DMS53 treated with DMSO at 0.1 percent for 48 hours (cell line): Measurements from ENCODE around the gene SLC12A2.

Source experiments
- DNase-seq: peaks from one replicate; lab custom pipeline; 2025; ENCODE audit not compliant: unreplicated experiment; lab: John Stamatoyannopoulos, UW

The SLC12A2 gene

DNA sequence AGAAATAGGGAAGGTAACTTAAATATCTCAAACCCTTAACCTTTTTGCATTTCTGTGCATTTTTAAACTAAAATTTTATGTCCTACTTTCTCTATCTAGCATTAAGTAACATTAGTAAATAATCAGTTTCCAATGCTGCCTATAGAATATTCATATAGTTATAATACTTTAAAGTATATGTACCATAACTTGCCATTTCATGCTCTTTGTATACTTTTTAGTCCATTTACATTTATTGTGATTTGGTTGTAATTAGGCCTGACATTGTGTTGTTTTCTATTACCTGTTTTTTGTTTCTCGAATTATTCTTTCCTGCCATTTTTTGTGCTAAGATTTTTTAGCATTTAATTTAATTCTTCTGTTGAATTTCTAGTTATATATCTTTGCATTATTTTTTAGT is 13.7 kb downstream of the SLC12A2 start:
- no peak for DNase-seq

DNA sequence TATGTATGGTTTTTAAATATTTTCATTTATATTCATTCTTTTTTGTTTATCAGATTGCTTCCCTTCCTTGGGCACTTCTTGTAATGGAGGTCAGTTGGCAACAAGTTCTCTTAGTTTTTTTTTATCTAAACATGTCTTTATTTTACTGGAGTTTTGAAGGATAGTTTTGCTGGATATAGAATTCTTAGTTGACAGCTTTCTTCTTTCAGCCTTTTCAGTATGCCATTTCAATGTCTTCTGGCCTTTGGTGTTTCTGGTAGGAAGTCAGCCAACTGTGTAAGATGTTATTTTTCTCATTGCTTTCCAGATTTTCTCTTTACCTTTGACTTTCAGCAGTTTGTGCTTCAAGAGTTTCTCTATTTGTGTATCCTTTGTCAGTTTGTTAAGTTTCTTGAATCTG is 14.2 kb downstream of the SLC12A2 start:
- DNase-seq = no peak

DNA sequence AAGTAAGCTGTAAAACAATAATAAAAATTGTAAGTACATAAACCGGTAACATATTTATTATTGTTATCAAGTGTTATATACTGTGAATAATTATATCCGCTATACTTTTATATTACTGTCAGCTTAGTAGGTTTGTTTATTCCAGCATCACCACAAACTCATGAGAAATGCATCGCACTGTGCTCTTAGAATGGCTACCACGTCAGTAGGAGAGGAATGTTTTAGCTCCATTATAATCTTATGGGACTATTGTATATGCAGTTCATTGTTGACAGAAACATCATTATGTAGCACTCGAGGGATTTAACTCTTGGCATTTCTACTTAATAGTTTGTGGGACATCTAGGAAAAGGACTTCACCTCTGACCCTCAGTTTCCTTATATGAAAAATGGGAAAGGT is 16.4 kb downstream of the SLC12A2 start:
- DNase-seq = no peak

DNA sequence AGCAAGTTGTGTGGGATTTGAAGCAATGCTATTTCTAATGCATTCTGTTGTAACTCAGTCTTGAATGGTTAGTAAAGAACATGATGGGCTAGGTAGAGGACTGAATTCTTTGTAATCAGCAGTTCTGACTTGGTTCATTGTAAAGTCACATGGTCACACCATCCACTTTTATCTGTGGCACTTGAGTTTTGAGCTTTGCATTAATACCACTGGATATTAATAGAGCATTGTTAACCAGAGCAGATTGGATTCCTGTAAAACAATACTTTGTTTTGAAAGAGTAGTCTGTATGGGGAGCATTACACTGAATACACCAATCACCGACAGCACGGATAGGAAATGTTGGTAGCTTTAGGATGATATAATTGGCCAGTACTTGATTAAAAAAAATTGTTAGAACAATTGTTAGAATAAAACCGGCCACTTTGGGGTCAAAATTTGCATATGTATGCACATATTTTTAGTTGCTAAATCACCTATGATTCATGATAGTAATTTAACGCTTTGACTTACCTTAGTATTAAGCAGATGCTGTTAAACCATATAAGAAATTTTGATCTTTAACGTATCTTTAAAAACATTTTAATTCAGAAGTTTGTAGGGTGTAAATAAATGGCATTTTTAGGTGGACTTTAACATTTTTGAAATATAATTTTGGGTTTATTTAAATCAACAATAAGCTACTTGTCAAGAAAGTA is 17.4 kb downstream of the SLC12A2 start:
- no peak for DNase-seq

DNA sequence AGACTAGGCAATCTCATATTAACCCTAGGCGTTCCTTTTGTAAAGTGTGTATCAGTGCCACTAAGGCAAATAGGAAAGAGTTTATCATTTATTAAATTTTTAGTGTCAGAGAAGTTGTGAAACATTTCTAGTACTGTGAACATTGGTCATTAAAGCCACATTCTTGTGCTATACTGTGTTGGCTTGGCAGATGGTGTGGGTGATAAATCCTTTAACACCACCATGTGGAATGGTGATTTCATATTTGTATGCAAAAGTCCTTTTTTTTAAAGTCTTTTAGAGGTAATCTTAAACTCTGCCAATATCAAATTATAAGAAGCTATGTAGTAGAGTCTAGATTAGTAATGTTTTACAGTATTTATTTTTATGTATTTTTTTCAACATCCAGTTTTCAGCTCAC is 18.1 kb downstream of the SLC12A2 start:
- DNase-seq = no peak

DNA sequence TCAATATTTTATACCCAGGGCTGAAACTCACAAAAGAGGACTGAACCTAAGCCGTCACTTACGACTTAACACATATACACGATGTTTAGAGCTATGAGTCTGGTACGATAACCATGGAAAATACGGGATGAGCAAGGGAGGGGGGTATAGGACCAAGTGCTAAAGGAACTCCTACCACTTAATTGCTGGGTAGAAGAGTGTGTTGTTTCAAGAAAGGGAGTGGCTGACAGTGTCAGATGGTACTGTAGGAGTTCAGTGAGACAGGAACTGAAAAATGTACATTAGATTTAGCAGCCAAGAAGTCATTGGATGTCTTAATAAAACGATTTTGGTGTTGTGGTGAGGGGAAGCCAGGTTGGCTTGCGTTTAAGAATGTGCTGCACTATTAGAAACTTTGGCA is 21.6 kb downstream of the SLC12A2 start:
- no peak for DNase-seq

DNA sequence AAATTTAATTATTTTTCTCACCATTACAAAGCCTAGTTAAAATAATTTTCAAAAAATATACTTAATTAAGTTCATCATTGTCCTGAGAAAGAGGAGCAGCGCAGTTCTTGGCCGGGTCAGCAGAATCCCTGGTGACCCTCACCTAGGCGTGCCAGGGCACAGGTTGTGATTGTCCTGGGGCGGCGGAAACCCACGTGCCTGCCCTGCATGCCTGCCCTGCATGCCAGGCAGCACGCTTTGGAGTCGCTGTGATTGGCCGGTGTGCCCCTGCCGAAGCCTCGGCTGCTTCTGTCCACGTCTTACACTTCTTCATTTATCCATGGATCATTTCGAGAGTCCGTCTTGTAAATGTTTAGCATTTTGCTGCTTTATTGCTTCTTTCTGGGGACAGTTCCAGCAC is 25.6 kb downstream of the SLC12A2 start:
- no peak for DNase-seq

DNA sequence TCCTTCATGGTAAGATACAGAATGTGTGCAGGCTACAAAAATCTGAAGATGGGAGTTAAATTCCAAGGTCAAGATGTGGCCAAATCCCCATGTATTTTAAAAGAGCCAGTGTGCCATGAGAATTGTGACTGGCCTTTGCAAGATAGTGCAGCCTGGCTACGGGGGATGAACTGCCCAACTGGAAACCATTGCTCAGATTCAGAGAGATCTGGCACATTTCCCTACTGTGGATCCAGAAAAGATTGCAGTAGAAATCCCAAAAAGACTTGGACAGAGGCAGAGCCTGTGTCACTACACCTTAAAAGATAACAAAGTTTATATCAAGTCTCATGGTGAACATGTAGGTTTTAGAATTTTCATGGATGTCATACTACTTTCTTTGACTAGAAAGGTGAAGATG is 26.2 kb downstream of the SLC12A2 start:
- no peak for DNase-seq

DNA sequence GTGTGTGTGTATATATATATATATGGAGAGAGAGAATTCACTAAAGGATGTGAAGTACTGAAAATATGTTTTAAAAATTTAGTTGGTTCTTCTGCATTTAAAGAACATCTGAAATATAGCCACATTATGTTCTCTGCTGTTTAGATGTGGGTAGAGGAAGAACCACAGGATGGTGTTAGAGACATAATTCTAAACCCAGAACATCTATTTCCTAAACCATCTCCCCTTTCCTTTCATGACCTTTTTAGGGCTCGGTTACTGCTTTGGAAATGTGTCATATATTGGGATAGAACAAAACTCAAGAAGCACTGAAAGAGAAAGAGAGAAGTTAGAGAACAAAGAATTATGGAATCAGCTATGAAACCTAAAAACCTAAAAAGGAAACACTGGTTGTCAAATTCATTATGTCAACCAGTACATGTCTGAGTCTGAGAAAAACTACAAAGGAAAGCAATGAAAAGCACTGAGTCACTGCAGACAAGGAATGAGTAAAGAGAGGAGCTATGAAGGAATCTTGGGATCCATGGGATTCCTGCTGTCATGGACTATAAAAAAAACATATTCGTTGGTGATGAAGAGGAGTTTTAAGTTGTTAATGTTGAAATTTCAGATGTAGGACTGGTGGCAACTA is 28.4 kb downstream of the SLC12A2 start:
- DNase-seq = no peak

DNA sequence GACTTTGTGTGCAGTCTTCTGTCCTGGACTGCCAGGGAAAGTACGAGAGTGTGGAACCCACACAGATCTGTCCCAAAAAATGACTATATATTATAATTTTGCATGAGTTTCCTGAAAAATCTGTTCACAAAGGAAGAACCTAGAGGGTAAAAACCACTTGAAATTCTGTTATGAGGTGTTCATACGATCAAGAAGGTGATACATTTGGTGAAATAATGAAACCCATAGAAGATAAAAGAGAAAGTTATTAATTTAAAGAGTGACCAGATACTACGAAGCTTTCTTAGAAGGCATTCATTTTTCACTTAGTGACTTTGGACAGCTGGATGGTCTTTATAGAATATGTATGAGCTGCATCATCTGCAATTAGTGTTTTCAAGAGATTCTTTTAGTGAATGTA is 32.9 kb downstream of the SLC12A2 start:
- DNase-seq = no peak

DNA sequence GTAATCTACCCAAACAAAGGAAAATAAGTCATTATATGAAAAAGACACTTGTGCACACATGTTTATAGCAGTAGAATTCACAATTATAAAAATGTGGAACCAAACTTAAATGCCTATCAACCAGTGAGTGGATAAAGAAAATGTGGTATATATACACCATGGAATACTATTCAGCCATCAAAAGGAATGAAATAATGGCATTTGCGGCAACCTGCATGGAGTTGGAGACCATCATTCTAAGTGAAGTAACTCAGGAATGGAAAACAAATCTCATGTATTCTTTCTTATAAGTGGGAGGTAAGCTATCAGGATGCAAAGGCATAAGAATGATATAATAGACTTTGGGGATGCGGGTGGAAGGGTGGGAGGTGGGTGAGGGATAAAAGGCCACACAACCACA is 34.6 kb downstream of the SLC12A2 start:
- no peak for DNase-seq

DNA sequence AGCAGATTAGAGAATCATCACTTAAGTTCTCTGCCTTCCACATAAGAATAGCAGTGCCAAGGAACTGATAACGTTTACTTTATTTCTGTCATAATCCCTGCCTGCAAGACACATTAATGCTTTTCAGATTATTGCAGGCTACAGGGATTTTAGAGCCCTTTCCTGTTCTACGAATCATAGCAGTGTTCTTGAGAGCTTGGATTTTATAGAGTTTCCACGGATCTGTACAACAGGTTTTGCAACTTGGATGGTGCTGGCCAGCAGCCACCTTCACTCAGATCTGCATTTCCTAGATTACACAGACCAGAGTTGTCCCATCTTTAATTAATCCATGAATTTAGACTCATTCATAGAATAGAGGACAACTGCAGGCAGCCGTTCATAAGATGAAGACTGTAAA is 38.1 kb downstream of the SLC12A2 start:
- DNase-seq = peak; percentile 9

DNA sequence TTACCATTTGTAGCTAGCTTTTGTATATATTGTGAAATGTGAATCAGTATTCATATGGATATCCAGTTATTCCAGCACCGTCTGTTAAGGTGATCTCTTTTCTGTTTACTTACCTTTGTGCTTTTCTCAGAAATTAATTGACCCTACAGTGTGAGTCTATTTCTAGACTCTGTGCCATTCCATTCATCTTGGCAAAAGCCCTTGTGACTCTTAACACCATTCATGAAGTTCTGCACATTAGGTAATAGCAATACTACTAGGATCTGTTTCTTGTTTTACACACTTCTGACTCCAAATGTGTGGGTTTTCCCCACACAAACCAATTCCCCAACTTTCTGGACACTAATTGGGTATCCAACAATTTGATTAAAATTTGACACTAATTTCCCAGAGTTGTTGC is 40.4 kb downstream of the SLC12A2 start:
- DNase-seq = no peak

DNA sequence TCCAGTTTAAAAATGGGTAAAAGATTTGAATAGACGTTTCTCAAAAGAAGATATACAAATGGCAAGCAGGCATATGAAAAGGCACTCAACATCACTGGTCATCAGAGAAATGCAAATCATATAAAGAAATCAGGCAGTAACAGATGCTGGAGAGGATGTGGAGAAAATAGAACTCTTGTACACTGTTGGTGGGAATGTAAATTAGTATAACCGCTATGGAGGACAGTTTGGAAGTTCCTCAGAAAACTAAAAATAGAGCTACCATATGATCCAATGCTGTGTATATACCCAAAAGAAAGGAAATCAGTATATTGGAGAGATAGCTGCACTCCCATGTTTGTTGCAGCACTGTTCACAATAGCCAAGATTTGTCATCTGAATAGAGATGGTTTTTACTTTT is 42.7 kb downstream of the SLC12A2 start:
- no peak for DNase-seq

DNA sequence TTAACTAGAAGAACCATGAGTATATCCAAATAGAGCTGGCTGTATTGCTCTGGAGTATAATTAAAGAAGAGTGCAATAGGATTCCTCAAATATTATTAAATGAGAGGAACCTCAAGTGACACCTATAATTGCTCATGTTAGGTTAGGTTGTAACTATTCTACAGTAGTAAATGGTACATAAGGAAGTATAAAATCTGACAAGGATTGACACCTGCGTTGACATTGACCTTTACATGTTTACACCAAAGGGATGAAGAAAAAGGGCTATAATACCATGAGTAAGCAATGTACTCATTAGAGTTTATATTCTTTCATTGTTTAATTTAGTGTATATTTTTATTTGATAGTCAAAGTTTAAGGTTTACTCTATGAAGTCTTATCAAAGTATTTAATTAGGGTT is 48.9 kb downstream of the SLC12A2 start:
- no peak for DNase-seq

DNA sequence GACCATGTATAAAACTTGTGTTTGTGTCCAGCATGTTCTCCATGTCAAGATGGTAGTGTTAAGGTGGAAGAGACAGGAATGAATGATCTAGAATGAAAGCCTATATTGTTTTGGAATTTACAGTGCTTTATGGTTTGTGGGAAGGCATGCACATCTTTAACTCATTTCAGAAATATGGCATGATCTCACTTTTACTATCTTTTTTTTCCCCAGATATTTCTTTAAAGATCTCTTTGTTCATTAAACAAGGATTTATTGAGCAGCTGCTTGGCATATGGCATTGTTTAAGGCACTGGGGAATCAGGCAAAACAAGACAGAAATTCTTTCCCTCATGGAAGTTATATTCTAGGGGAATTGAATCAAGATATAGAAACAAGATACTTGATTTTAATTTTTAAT is 51.7 kb downstream of the SLC12A2 start:
- no peak for DNase-seq

DNA sequence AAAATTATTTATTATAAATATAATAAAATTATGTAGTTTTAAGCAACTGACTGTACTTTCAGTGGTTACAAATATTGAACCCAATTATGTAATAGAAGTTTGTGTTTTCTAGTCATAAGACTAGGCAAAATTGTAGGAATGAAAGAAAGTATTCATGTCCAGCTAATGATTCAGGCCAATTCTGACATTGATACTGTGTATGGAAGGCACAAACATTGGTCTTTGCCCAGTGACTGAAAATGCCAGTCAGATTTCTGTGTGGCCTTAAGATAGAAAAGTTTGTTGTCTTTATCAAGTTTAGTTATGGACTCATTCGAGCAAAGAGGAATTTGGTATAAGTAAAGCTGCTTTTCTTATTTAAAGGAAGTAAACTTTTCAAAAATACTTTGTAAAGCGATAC is 60.3 kb downstream of the SLC12A2 start:
- DNase-seq = no peak

DNA sequence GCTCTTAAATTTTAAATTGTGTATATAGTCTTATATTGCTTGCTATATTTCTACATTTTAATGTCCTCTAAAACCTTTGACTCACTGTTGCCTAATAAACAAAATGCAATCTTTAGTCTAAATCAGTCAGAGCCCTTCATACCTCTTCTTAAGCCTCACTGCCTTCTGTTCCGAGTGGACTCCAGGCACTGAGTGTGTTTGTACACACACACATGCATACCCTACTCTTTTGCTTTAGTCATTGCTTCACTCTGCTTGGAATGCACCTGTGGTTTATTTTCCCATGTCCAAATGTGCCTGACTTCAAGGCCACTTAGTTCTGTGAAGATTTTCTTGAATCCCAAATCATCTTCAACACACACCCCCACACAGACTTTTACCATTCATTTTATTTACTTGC is 60.9 kb downstream of the SLC12A2 start:
- no peak for DNase-seq

DNA sequence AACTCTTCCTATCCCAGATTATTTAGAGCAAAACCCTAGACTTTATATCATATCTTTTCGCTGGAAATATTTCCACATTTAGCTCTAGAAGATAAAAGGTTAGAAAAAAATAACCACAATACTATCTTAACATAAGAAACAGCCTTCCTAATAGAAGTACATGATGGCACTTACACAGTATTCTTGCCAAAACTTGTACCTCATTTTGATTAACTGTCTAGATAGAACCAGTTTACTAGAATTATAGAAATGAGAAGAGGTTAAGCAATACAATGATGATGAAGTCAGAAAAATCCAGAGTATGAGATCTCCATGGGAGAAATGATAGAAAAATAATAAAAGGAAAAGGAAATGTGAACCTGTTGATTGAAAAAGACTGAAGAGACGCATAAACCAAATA is 63.1 kb downstream of the SLC12A2 start:
- no peak for DNase-seq

DNA sequence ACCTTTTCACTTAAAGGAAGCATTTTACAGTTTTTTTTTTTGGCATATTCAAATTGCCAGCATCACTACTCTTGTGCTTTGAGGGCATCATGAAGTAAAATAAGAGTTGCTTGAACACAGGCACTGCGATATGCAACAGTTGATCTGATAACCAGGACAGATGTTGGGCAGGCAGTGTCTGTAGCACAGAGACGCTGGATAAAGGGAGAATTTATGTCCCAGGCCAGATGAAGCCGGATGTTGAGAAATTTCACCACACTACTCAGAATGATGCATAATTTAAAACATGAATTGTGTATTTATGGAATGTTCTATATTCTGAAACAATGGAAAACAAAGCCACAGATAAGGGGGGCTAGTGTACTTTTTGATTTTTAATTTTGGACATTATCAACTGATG is 71.4 kb downstream of the SLC12A2 start:
- DNase-seq = no peak

DNA sequence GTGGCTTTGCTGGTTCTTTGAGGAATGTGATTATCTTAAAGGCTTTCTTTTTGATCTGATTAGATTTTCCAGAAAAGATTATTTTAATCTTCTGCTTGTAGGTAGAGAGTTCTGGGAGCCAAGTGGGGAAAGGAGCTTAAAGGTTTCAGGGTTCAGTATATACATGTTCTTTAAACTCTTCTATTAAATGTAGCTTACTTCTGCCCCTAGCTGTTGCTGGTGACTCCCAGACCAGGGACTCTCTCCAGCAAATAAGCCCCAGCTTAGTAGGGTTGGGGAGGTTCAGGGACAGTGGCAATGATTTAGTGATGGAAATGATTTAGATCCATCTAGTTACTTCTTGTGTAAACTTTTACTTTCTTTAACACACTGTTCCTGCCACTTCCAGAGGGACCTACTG is 72.2 kb downstream of the SLC12A2 start:
- no peak for DNase-seq

DNA sequence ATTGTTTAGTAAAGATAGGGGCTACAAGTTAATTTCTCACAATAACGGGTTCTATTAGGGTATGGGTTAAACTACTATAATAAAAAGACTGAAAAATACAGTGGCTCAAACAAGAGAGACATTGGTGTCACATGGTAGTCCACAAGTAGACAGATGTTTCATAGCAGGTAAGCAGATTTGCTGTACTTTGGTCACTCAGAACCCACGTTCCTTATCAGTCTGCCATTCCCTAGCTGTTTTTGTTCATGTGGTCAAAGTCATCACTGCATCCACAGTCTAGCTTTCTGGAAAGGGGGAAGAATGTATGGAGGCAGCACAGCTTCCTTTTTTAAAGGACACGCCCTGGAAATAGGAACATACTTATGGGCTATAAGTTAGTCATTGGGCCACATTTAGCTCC is 73.0 kb downstream of the SLC12A2 start:
- DNase-seq = no peak

DNA sequence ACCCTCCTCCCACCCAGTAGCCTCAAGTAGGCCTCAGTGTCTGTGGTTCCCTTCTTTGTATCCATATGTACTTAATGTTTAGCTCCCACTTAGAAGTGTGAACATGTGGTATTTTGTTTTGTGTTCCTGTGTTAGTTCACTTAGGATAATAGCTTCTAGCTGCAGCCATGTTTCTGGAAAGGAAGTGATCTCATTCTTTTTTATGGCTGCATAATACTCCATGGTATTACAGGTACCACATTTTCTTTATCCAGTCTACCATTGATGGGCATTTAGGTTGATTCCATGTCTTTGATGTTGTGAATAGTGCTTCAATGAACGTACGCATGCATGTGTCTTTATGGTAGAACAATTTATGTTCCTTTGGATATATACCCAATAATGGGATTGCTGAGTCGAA is 74.8 kb downstream of the SLC12A2 start:
- no peak for DNase-seq
